ENCODE data around the gene CLSTN2.

The CLSTN2 gene

DNA sequence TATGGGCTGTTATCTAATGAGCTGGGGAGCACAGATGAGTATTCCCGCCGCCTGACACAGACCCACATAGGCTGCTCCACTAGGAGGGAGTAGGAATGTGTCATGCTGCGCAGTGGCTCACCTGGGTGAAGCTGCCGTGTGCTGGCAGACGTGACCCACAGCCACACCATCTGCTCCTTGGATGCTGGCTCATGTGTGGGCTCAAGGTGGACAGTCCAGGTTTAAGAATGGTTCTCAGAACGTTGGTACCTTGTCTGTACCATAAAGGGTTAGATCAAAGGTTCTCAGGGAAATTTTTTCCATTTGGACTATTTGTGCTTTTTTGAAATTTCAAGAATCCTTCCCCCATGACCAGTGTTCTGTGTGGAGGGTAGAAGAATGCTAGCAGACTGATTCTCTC lies 403.9 kb downstream of the CLSTN2 start:
- Histone ChIP-seq H3K27me3 (ENCODE audit: control insufficient read depth in 3 of 3, insufficient read depth in 3 of 3, low read depth in 1 of 3, low read length in 3 of 3) (no peaks in the 10 kb centered on the region), H3K79me1 (ENCODE audit: low read depth, low read length) (no peaks in the 10 kb centered on the region), H3K4me3 (ENCODE audit: low read length in 2 of 2) (no peak overlapping the region), H4K8ac (ENCODE audit: low read depth, low read length) (no peak overlapping the region), H3K14ac (ENCODE audit: low read length) (no peak overlapping the region), H3K27ac (replicated peaks; ENCODE audit: low read length) (no peak overlapping the region), H3K4ac (ENCODE audit: low read length) (no peak overlapping the region), H3K4me1 (ENCODE audit: control insufficient read depth in 2 of 2, insufficient read depth in 1 of 2, low read depth in 1 of 2, low read length in 2 of 2) (no peaks in the 10 kb centered on the region), H3K4me2 (ENCODE audit: insufficient read depth, low read length, poor library complexity, severe bottlenecking) (no peak overlapping the region), H2BK5ac (ENCODE audit: low read length) (no peak overlapping the region), H2AK5ac (ENCODE audit: low read depth, low read length) (no peak overlapping the region), H3K18ac (ENCODE audit: low read length) (no peak overlapping the region), H3K9me3 (replicated peaks in 1 of 2; ENCODE audit: control insufficient read depth in 2 of 2, insufficient read depth in 1 of 2, low read depth in 1 of 2, low read length in 2 of 2) (no peaks in the 10 kb centered on the region), H2BK120ac (ENCODE audit: low read depth, low read length) (no peak overlapping the region), H3K23ac (ENCODE audit: low read depth, low read length, poor library complexity) (no peak overlapping the region), H2BK15ac (ENCODE audit: low read length) (no peak overlapping the region), H2AFZ (ENCODE audit: low read length) (no peak overlapping the region), H3K36me3 (replicated peaks in 1 of 2; ENCODE audit: control insufficient read depth in 2 of 2, insufficient read depth in 2 of 2, low read length in 2 of 2) (no peaks in the 10 kb centered on the region), H4K91ac (ENCODE audit: low read depth, low read length, poor library complexity) (no peak overlapping the region), H2BK12ac (ENCODE audit: low read length) (no peak overlapping the region), H3K9ac (ENCODE audit: low read depth, low read length, poor library complexity) (no peak overlapping the region)
- no CpG with 5 or more reads among the region's 6 CpGs for WGBS, 2 donors (ENCODE audit: extremely low coverage in 2 of 2, insufficient read length in 2 of 2, insufficient replicate concordance in 1 of 2)
- no peak for DNase-seq (ENCODE audit: low spot score)

- H3K27me3 ChIP-seq (ENCODE audit: control insufficient read depth in 3 of 3, insufficient read depth in 3 of 3, low read depth in 1 of 3, low read length in 3 of 3): no peaks in the 10 kb centered on the region
- H3K4ac ChIP-seq (ENCODE audit: low read length): no peak overlapping the region
- H2BK15ac ChIP-seq (ENCODE audit: low read length): no peak overlapping the region
- H3K4me2 ChIP-seq (ENCODE audit: insufficient read depth, low read length, poor library complexity, severe bottlenecking): no peak overlapping the region
- no peak overlapping the region for H3K27ac ChIP-seq (replicated peaks; ENCODE audit: low read length)
- H3K4me1 ChIP-seq (ENCODE audit: control insufficient read depth in 2 of 2, insufficient read depth in 1 of 2, low read depth in 1 of 2, low read length in 2 of 2): peaks cover 0 to 2% of the 10 kb centered on the region in 2 donors
- H3K14ac ChIP-seq (ENCODE audit: low read length): no peak overlapping the region
- no peak overlapping the region for H4K91ac ChIP-seq (ENCODE audit: low read depth, low read length, poor library complexity)
- no peak overlapping the region for H3K4me3 ChIP-seq (ENCODE audit: low read length in 2 of 2)
- H2AK5ac ChIP-seq (ENCODE audit: low read depth, low read length): no peak overlapping the region
- H2AFZ ChIP-seq (ENCODE audit: low read length): no peak overlapping the region
- DNase-seq (ENCODE audit: low spot score): no peak
- no peaks in the 10 kb centered on the region for H3K79me1 ChIP-seq (ENCODE audit: low read depth, low read length)
- no peak overlapping the region for H4K8ac ChIP-seq (ENCODE audit: low read depth, low read length)
- H3K9me3 ChIP-seq (replicated peaks in 1 of 2; ENCODE audit: control insufficient read depth in 2 of 2, insufficient read depth in 1 of 2, low read depth in 1 of 2, low read length in 2 of 2): no peaks in the 10 kb centered on the region
- no peaks in the 10 kb centered on the region for H3K36me3 ChIP-seq (replicated peaks in 1 of 2; ENCODE audit: control insufficient read depth in 2 of 2, insufficient read depth in 2 of 2, low read length in 2 of 2)
- no CpG with 5 or more reads among the region's 5 CpGs for WGBS, 2 donors (ENCODE audit: extremely low coverage in 2 of 2, insufficient read length in 2 of 2, insufficient replicate concordance in 1 of 2)
- H3K18ac ChIP-seq (ENCODE audit: low read length): no peak overlapping the region
- no peak overlapping the region for H2BK12ac ChIP-seq (ENCODE audit: low read length)
- H3K9ac ChIP-seq (ENCODE audit: low read depth, low read length, poor library complexity): no peak overlapping the region
- no peak overlapping the region for H2BK120ac ChIP-seq (ENCODE audit: low read depth, low read length)
- no peak overlapping the region for H2BK5ac ChIP-seq (ENCODE audit: low read length)
- no peak overlapping the region for H3K23ac ChIP-seq (ENCODE audit: low read depth, low read length, poor library complexity)
These were observed 406.2 kb downstream of the CLSTN2 start for GRCh38 chr3:140341203-140341602.

DNA sequence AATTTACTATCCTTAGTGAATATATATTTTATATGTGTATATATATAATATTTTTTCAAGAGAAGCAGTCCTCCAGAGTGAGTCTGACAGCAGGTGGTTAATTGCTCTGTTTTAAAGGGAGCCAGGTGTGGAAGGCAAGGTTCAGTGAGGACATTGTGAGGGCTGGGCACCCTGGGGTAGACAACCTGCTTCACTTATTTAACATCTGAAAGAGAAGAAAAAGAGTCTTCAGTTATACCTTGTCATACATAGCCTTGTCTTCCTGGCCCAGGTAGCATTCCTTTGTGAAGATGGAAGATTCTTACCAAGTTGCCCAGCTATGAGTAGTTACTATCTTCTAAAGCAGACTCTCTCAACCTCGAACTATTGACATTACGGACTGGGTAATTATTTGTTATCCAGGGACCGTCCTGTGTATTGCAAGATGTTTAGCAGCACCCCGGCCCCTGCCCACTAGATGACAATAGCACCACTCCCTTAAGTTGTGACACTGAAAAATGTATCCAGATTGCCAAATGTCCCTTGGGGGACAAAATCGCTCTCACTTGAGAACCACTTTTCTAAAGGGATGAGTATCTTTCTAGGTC lies 406.9 kb downstream of the CLSTN2 start:
- no peaks in the 10 kb centered on the region for H3K27me3 ChIP-seq (ENCODE audit: control insufficient read depth in 3 of 3, insufficient read depth in 3 of 3, low read depth in 1 of 3, low read length in 3 of 3)
- no peak overlapping the region for H2BK15ac ChIP-seq (ENCODE audit: low read length)
- H3K23ac ChIP-seq (ENCODE audit: low read depth, low read length, poor library complexity): no peak overlapping the region
- no peaks in the 10 kb centered on the region for H3K79me1 ChIP-seq (ENCODE audit: low read depth, low read length)
- no CpG with 5 or more reads among the region's 5 CpGs for WGBS, 2 donors (ENCODE audit: extremely low coverage in 2 of 2, insufficient read length in 2 of 2, insufficient replicate concordance in 1 of 2)
- H2AK5ac ChIP-seq (ENCODE audit: low read depth, low read length): no peak overlapping the region
- H3K9ac ChIP-seq (ENCODE audit: low read depth, low read length, poor library complexity): no peak overlapping the region
- no peaks in the 10 kb centered on the region for H3K9me3 ChIP-seq (replicated peaks in 1 of 2; ENCODE audit: control insufficient read depth in 2 of 2, insufficient read depth in 1 of 2, low read depth in 1 of 2, low read length in 2 of 2)
- H2BK120ac ChIP-seq (ENCODE audit: low read depth, low read length): no peak overlapping the region
- H3K4me1 ChIP-seq (ENCODE audit: control insufficient read depth in 2 of 2, insufficient read depth in 1 of 2, low read depth in 1 of 2, low read length in 2 of 2): peaks cover 0 to 2% of the 10 kb centered on the region in 2 donors
- H3K4ac ChIP-seq (ENCODE audit: low read length): no peak overlapping the region
- H4K91ac ChIP-seq (ENCODE audit: low read depth, low read length, poor library complexity): no peak overlapping the region
- H2BK5ac ChIP-seq (ENCODE audit: low read length): no peak overlapping the region
- H3K14ac ChIP-seq (ENCODE audit: low read length): no peak overlapping the region
- H3K27ac ChIP-seq (replicated peaks; ENCODE audit: low read length): no peak overlapping the region
- no peak overlapping the region for H4K8ac ChIP-seq (ENCODE audit: low read depth, low read length)
- no peak overlapping the region for H3K4me3 ChIP-seq (ENCODE audit: low read length in 2 of 2)
- no peak overlapping the region for H2BK12ac ChIP-seq (ENCODE audit: low read length)
- H3K18ac ChIP-seq (ENCODE audit: low read length): no peak overlapping the region
- H3K4me2 ChIP-seq (ENCODE audit: insufficient read depth, low read length, poor library complexity, severe bottlenecking): no peak overlapping the region
- no peak for DNase-seq (ENCODE audit: low spot score)
- H3K36me3 ChIP-seq (replicated peaks in 1 of 2; ENCODE audit: control insufficient read depth in 2 of 2, insufficient read depth in 2 of 2, low read length in 2 of 2): no peaks in the 10 kb centered on the region
- no peak overlapping the region for H2AFZ ChIP-seq (ENCODE audit: low read length)

DNA sequence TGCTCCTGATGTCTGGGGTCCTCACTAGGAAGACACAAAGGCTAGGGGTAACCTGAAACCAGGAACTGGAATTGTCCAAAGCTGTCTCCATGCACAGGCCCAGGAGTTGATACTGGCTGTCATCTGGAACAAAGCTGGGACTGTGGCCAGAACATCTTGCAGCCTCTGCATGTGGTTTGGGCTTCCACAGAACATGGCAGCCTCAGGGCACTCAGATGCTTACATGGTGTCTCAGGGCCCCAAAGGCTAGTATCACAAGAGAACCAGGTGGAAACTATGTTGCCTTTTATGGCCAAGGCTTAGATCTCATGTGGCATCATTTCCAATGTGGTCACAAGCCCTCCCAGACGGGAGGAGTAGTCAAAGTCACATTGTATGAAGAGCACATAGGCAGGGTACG lies 407.7 kb downstream of the CLSTN2 start:
- no peak overlapping the region for H2AK5ac ChIP-seq (ENCODE audit: low read depth, low read length)
- no peak overlapping the region for H4K91ac ChIP-seq (ENCODE audit: low read depth, low read length, poor library complexity)
- no peak overlapping the region for H3K4me3 ChIP-seq (ENCODE audit: low read length in 2 of 2)
- no peak overlapping the region for H3K18ac ChIP-seq (ENCODE audit: low read length)
- no peaks in the 10 kb centered on the region for H3K27me3 ChIP-seq (ENCODE audit: control insufficient read depth in 3 of 3, insufficient read depth in 3 of 3, low read depth in 1 of 3, low read length in 3 of 3)
- H3K4me2 ChIP-seq (ENCODE audit: insufficient read depth, low read length, poor library complexity, severe bottlenecking): no peak overlapping the region
- WGBS, 2 donors (ENCODE audit: extremely low coverage in 2 of 2, insufficient read length in 2 of 2, insufficient replicate concordance in 1 of 2): no CpG with 5 or more reads among the region's 2 CpGs
- H2AFZ ChIP-seq (ENCODE audit: low read length): no peak overlapping the region
- no peak overlapping the region for H3K9ac ChIP-seq (ENCODE audit: low read depth, low read length, poor library complexity)
- no peak overlapping the region for H2BK12ac ChIP-seq (ENCODE audit: low read length)
- H3K79me1 ChIP-seq (ENCODE audit: low read depth, low read length): no peaks in the 10 kb centered on the region
- no peak overlapping the region for H2BK15ac ChIP-seq (ENCODE audit: low read length)
- H3K9me3 ChIP-seq (replicated peaks in 1 of 2; ENCODE audit: control insufficient read depth in 2 of 2, insufficient read depth in 1 of 2, low read depth in 1 of 2, low read length in 2 of 2): no peaks in the 10 kb centered on the region
- no peak overlapping the region for H3K23ac ChIP-seq (ENCODE audit: low read depth, low read length, poor library complexity)
- H2BK5ac ChIP-seq (ENCODE audit: low read length): no peak overlapping the region
- H3K4ac ChIP-seq (ENCODE audit: low read length): no peak overlapping the region
- no peak for DNase-seq (ENCODE audit: low spot score)
- H3K4me1 ChIP-seq (ENCODE audit: control insufficient read depth in 2 of 2, insufficient read depth in 1 of 2, low read depth in 1 of 2, low read length in 2 of 2): peaks cover 0 to 2% of the 10 kb centered on the region in 2 donors
- H2BK120ac ChIP-seq (ENCODE audit: low read depth, low read length): no peak overlapping the region
- H4K8ac ChIP-seq (ENCODE audit: low read depth, low read length): no peak overlapping the region
- no peak overlapping the region for H3K27ac ChIP-seq (replicated peaks; ENCODE audit: low read length)
- H3K36me3 ChIP-seq (replicated peaks in 1 of 2; ENCODE audit: control insufficient read depth in 2 of 2, insufficient read depth in 2 of 2, low read length in 2 of 2): no peaks in the 10 kb centered on the region
- H3K14ac ChIP-seq (ENCODE audit: low read length): no peak overlapping the region

Data from neuronal stem cell (in vitro differentiated cells).